HepG2 (cell line): ENCODE measurements around the gene SYNPO. TPM values are rescaled to one million over a fixed set of nuclear protein-coding genes. Genes with fewer than 3 reads are reported as not detected.

Source experiments
- ATAC-seq: fragments of 200-7000 bp; cut with Tn5 transposase; 3 replicates; pipeline ENCODE4 v1.9.1; 2020; ENCODE audit warnings: mild to moderate bottlenecking, moderate library complexity
- BruUV-seq: library from RNA; stranded (reverse); fragments of 400-500 nt; replicated peaks from 2 replicates; lab custom pipeline; 2021; lab: Mats Ljungman, UMichigan
- CTCF ChIA-PET: fragments of 300-600 bp; formaldehyde crosslinking; extraction: SDS; loops from one replicate; lab custom pipeline; 2021; ENCODE audit warnings: low total read pairs, inconsistent platforms, low intra/inter-chr PET ratio; lab: Yijun Ruan, JAX
- POLR2A ChIA-PET: fragments of 350-600 bp; sonication (Branson Sonifier 250); formaldehyde crosslinking; loops from one replicate; lab custom pipeline; 2020; ENCODE audit warnings: antibody characterized with exemption, inconsistent platforms; lab: Yijun Ruan, JAX
- DNase-seq: peaks from one replicate; pipeline ENCODE4 v3.0.0-alpha.2; 2015; ENCODE audit warnings: low spot score
- FAIRE-seq: peaks from 3 replicates; lab custom pipeline; 2011; peaks lifted over from hg19 to GRCh38; lab: Jason Lieb, UNC
- H2AFZ ChIP-seq: one replicate; pipeline ENCODE4 v1.6.1; 2011; ENCODE audit warnings: low read length, inconsistent platforms
- H3K27ac ChIP-seq: fragments of 300-600 bp; 3 replicates; pipeline ENCODE4 v1.8.0; 2011; ENCODE audit warnings: mixed run types, mild to moderate bottlenecking, mixed read lengths, low read length, inconsistent platforms; ENCODE audit not compliant: insufficient read depth; ENCODE audit errors: extremely low read length
- H3K27me3 ChIP-seq, 2 experiments: fragments of 200-600 bp in 1 of 2; 2 replicates in 1 of 2; 3 replicates in 1 of 2; pipeline versions ENCODE4 v1.6.0 to v1.8.0; 2011; ENCODE audit warnings: low read length in 2 of 2, mild to moderate bottlenecking in 2 of 2, moderate library complexity in 2 of 2, inconsistent platforms in 1 of 2; ENCODE audit not compliant: insufficient read depth in 2 of 2, control insufficient read depth in 1 of 2
- H3K36me3 ChIP-seq, 2 experiments: fragments of 200-600 bp in 1 of 2; replicated peaks in 1 of 2; 2 replicates in 1 of 2; 3 replicates in 1 of 2; pipeline versions ENCODE4 v1.5.1 to v1.8.0; 2011; ENCODE audit warnings: low read length in 2 of 2, inconsistent platforms in 1 of 2; ENCODE audit not compliant: insufficient read depth in 2 of 2, control insufficient read depth in 1 of 2
- H3K4me1 ChIP-seq: 2 replicates; pipeline ENCODE4 v1.5.1; 2012; ENCODE audit warnings: low read length, inconsistent platforms; ENCODE audit not compliant: insufficient read depth
- H3K4me2 ChIP-seq: 2 replicates; pipeline ENCODE4 v1.6.0; 2011; ENCODE audit warnings: low read depth, low read length, inconsistent platforms
- H3K4me3 ChIP-seq, 3 experiments: fragments of 200-600 bp in 1 of 3; sonication (generic), shearing (Covaris generic) in 1 of 3; replicated peaks in 1 of 3; 2 replicates each; pipeline ENCODE4 v1.5.1; 2011 to 2016; ENCODE audit warnings: low read length in 3 of 3, inconsistent platforms in 2 of 3, low read depth in 2 of 3, mild to moderate bottlenecking in 2 of 3, control low read depth in 1 of 3, mixed read lengths in 1 of 3; ENCODE audit not compliant: insufficient read depth in 1 of 3
- H3K79me2 ChIP-seq: one replicate; pipeline ENCODE4 v1.6.1; 2011; ENCODE audit warnings: low read length, inconsistent platforms; ENCODE audit not compliant: insufficient read depth
- H3K9ac ChIP-seq: 2 replicates; pipeline ENCODE4 v1.6.0; 2011; ENCODE audit warnings: mild to moderate bottlenecking, low read depth, low read length, inconsistent platforms; ENCODE audit not compliant: insufficient read depth
- H3K9me3 ChIP-seq: 2 replicates; pipeline ENCODE4 v1.5.1; 2012; ENCODE audit warnings: mild to moderate bottlenecking, low read length
- H4K20me1 ChIP-seq: 2 replicates; pipeline ENCODE4 v1.6.0; 2011; ENCODE audit warnings: inconsistent platforms, mild to moderate bottlenecking, low read length, moderate library complexity; ENCODE audit not compliant: insufficient read depth
- HCFC1 ChIP-seq: fragments of 150-350 bp; IDR thresholded peaks from 2 replicates; pipeline ENCODE4 v1.6.1; 2014; ENCODE audit warnings: low read depth, low read length
- HDAC2 ChIP-seq: sonication (generic); formaldehyde crosslinking; IDR thresholded peaks from 2 replicates; pipeline ENCODE4 v1.4.0; 2020; ENCODE audit warnings: missing genetic modification reagents
- MLLT10 ChIP-seq: sonication (generic); formaldehyde crosslinking; IDR thresholded peaks from 2 replicates; pipeline ENCODE4 v1.4.0; 2020; ENCODE audit warnings: missing genetic modification reagents
- NFKB2 ChIP-seq: sonication (generic); formaldehyde crosslinking; IDR thresholded peaks from 2 replicates; pipeline ENCODE4 v1.4.0; 2020; ENCODE audit warnings: missing genetic modification reagents, borderline replicate concordance
- NFKBIZ ChIP-seq: IDR thresholded peaks from 2 replicates; pipeline ENCODE4 v1.6.1; 2018; ENCODE audit warnings: missing genetic modification reagents, missing compliant biosample characterization
- PCBP2 ChIP-seq: fragments of 200-400 bp; formaldehyde crosslinking; optimal IDR thresholded peaks from 2 replicates; pipeline ENCODE3; 2018; ENCODE audit warnings: low read length, low read depth; ENCODE audit not compliant: poor library complexity, severe bottlenecking
- RFXAP ChIP-seq: sonication (generic); formaldehyde crosslinking; IDR thresholded peaks from 2 replicates; pipeline ENCODE4 v1.4.0; 2020; ENCODE audit warnings: missing genetic modification reagents, borderline replicate concordance
- SMAD1 ChIP-seq: sonication (generic); formaldehyde crosslinking; IDR thresholded peaks from 2 replicates; pipeline ENCODE4 v1.4.0; 2020; ENCODE audit warnings: missing genetic modification reagents, low read depth, mild to moderate bottlenecking, borderline replicate concordance
- SMARCE1 ChIP-seq: fragments of 450-650 bp; IDR thresholded peaks from 2 replicates; pipeline ENCODE4 v1.6.1; 2017; ENCODE audit warnings: borderline replicate concordance
- ZFP36L2 ChIP-seq: sonication (generic); formaldehyde crosslinking; IDR thresholded peaks from 2 replicates; pipeline ENCODE4 v1.4.0; 2020; ENCODE audit warnings: missing genetic modification reagents
- ZNF558 ChIP-seq: sonication (generic); formaldehyde crosslinking; IDR thresholded peaks from 2 replicates; pipeline ENCODE4 v1.9.0; 2022; ENCODE audit warnings: mild to moderate bottlenecking, missing genetic modification reagents, borderline replicate concordance
- ZNF572 ChIP-seq: sonication (generic); formaldehyde crosslinking; IDR thresholded peaks from 2 replicates; pipeline ENCODE4 v1.5.1; 2020; ENCODE audit warnings: mild to moderate bottlenecking, missing genetic modification reagents
- ZNF768 ChIP-seq: sonication (generic); formaldehyde crosslinking; IDR thresholded peaks from 2 replicates; pipeline ENCODE4 v1.4.0; 2020; ENCODE audit warnings: missing genetic modification reagents
- ZNF777 ChIP-seq: sonication (generic); formaldehyde crosslinking; IDR thresholded peaks from 2 replicates; pipeline ENCODE4 v1.4.0; 2020; ENCODE audit warnings: missing genetic modification reagents
- WGBS: methylation state at CpG from one replicate; pipeline ENCODE4 v1.1.6; 2017; ENCODE audit warnings: low lambda C conversion rate; 5-methylcytosine and 5-hydroxymethylcytosine counted together
- in situ Hi-C: cut with HindIII; loops from 2 replicates; pipeline ENCODE4 v1.10.0; 2017; ENCODE audit warnings: low pct_unique_long_range_greater_than_20kb; ENCODE audit not compliant: extremely low pct_ligation_motif_present
- intact Hi-C: fragments of 100-400 bp; cut with micrococcal nuclease; formaldehyde crosslinking; loops from one replicate; pipeline ENCODE4 v1.10.0; 2022; ENCODE audit not compliant: unreplicated experiment
- polyA plus RNA-seq, 8 experiments: library from polyadenylated mRNA; depleted of rRNA in 3 of 8; stranded (reverse) in 7 of 8; unstranded in 1 of 8; fragments of >200 nt; fragmentation: Illumina TruSeq in 4 of 8; extraction: Trizol in 4 of 8; gene quantifications; 2 replicates each; pipeline versions ENCODE4 v1.2.1 to v1.2.3, GENCODE V29; 2011 to 2016; ENCODE audit warnings: low read depth in 4 of 8, missing spikeins in 1 of 8, mixed read lengths in 1 of 8; ENCODE audit not compliant: insufficient read depth in 1 of 8
- total RNA-seq, 5 experiments: library from RNA; depleted of rRNA; stranded (reverse); fragments of >200 nt; fragmentation: Illumina TruSeq; extraction: Trizol; gene quantifications; 2 replicates each; pipeline ENCODE4 v1.2.3, GENCODE V29; 2016; ENCODE audit warnings: low read depth in 1 of 5
- TF ChIP-seq, protein P1 (sequence below): sonication (generic); formaldehyde crosslinking; IDR thresholded peaks from 2 replicates; pipeline ENCODE4 v1.4.0; 2020; ENCODE audit warnings: missing genetic modification reagents, mild to moderate bottlenecking, borderline replicate concordance
- TF ChIP-seq, protein P2 (sequence below): sonication (generic); formaldehyde crosslinking; IDR thresholded peaks from 2 replicates; pipeline ENCODE4 v1.5.0; 2020; ENCODE audit warnings: missing genetic modification reagents
- TF ChIP-seq, protein P3 (sequence below): IDR thresholded peaks from 2 replicates; pipeline ENCODE4 v1.6.1; 2012; ENCODE audit warnings: inconsistent platforms
- TF ChIP-seq, protein P4 (sequence below): sonication (generic); formaldehyde crosslinking; IDR thresholded peaks from 2 replicates; pipeline ENCODE4 v1.8.1; 2023; ENCODE audit warnings: mild to moderate bottlenecking, missing genetic modification reagents, borderline replicate concordance

The SYNPO gene
- total and polyA plus RNA-seq, 2 of the 13 experiments (the other 11 are each of a cell fraction or from before 2014, with no cell fraction given) = 0.09 to 0.30 TPM

DNA sequence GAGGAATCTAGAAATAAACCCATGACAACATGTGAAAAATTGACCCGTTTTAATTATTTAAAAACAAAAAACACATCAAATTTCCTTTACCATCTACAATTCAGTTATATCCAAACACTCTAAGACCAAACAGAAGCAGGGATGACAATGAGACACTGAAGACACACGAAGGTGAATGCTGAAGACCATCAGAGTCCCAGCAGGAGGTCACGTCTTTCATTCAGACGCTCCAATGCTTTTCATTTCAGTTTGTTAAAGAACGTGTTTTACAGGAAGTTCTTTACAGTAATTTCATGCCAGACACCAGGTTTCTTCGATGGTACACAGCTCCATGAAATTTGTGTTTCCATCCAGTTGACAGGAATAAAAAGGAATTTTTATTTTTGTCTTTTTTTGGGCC is 50.3 kb downstream of the SYNPO start:
- Histone ChIP-seq H3K9me3 (no peaks in the 10 kb centered on the region), H3K79me2 (no peaks in the 10 kb centered on the region), H3K36me3 (peaks cover 21 to 52% of the 10 kb centered on the region in 2 experiments), H3K4me1 (no peaks in the 10 kb centered on the region), H3K4me2 (no peak overlapping the region), H3K27ac (no peak overlapping the region), H2AFZ (no peak overlapping the region), H3K4me3 (no peak overlapping the region), H4K20me1 (no peaks in the 10 kb centered on the region), H3K27me3 (no peaks in the 10 kb centered on the region), H3K9ac (no peak overlapping the region)
- CTCF ChIA-PET = no interaction called here
- TF ChIP-seq PCBP2 (no peak), ZNF572 (CRISPR knock-in tag) (no peak), HDAC2 (no peak), MLLT10 (CRISPR knock-in tag) (no peak), ZFP36L2 (CRISPR knock-in tag) (no peak), SMARCE1 (no peak)
- TF ChIP-seq, protein P1, sequence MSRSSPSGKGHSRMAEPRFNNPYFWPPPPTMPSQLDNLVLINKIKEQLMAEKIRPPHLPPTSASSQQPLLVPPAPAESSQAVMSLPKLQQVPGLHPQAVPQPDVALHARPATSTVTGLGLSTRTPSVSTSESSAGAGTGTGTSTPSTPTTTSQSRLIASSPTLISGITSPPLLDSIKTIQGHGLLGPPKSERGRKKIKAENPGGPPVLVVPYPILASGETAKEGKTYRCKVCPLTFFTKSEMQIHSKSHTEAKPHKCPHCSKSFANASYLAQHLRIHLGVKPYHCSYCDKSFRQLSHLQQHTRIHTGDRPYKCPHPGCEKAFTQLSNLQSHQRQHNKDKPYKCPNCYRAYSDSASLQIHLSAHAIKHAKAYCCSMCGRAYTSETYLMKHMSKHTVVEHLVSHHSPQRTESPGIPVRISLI (CRISPR knock-in tag) = no peak
- BruUV-seq = no TSS peak
- DNase-seq = no peak
- in situ Hi-C loops (no loop called here), intact Hi-C loops (no loop called here)
- FAIRE-seq = no peak
- ATAC-seq = no peak
- WGBS = 90% methylated on average over 6 of the region's 6 CpGs
- POLR2A ChIA-PET = interaction anchor here (1.8 kb wide), 1 partner anchor 10 kb away, joined by 8 read pairs; the partner anchor contains the start of gene RBM22

DNA sequence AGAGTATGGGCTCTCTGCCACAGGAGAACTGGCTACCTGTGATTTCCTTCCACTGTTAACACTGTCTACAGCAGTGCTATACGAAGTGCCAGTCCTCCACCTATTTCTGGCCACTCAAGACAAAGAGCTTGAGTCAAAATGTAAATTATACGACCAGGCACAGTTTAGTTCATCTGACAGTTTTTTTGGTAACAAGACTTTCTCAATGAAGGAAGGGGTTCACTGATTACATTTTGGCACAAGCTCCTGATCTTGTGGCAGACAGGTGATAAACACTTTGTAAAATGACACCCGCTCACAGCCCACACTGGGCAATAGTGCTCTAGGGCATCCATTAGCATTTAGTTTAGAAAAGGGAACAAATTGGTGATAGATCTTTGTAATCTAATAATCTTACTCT is 51.8 kb downstream of the SYNPO start:
- FAIRE-seq (no peak), ATAC-seq (no peak), DNase-seq (no peak)
- ChIA-PET CTCF (no interaction called here), POLR2A (interaction anchor here (1.8 kb wide), 1 partner anchor 8 kb away, joined by 8 read pairs; the partner anchor contains the start of gene RBM22)
- intact Hi-C loops (no loop called here), in situ Hi-C loops (no loop called here)
- Histone ChIP-seq H3K36me3 (peaks cover 28 to 65% of the 10 kb centered on the region in 2 experiments), H3K27me3 (no peaks in the 10 kb centered on the region), H3K4me2 (no peak overlapping the region), H4K20me1 (no peaks in the 10 kb centered on the region), H3K27ac (no peak overlapping the region), H3K9ac (no peak overlapping the region), H3K4me3 (no peak overlapping the region), H3K4me1 (no peaks in the 10 kb centered on the region), H3K9me3 (no peaks in the 10 kb centered on the region), H3K79me2 (no peaks in the 10 kb centered on the region), H2AFZ (no peak overlapping the region)
- WGBS = 96% methylated on average over 3 of the region's 3 CpGs
- no TSS peak for BruUV-seq
- TF ChIP-seq, protein P2, sequence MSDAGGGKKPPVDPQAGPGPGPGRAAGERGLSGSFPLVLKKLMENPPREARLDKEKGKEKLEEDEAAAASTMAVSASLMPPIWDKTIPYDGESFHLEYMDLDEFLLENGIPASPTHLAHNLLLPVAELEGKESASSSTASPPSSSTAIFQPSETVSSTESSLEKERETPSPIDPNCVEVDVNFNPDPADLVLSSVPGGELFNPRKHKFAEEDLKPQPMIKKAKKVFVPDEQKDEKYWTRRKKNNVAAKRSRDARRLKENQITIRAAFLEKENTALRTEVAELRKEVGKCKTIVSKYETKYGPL (CRISPR knock-in tag) = no peak
- TF ChIP-seq ZNF768 (CRISPR knock-in tag) = no peak
- no peak for TF ChIP-seq ZNF777 (CRISPR knock-in tag)
- TF ChIP-seq NFKBIZ (CRISPR knock-in tag) = no peak
- TF ChIP-seq HCFC1 = no peak
- no peak for TF ChIP-seq ZNF558
- TF ChIP-seq, protein P3, sequence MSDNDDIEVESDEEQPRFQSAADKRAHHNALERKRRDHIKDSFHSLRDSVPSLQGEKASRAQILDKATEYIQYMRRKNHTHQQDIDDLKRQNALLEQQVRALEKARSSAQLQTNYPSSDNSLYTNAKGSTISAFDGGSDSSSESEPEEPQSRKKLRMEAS = no peak
- TF ChIP-seq, protein P4, sequence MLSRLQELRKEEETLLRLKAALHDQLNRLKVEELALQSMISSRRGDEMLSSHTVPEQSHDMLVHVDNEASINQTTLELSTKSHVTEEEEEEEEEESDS (CRISPR knock-in tag) = no peak
- no peak for TF ChIP-seq NFKB2 (CRISPR knock-in tag)
- TF ChIP-seq SMAD1 (CRISPR knock-in tag) = no peak
- no peak for TF ChIP-seq RFXAP (CRISPR knock-in tag)
